ENCODE data around the gene ZNF816. TPM values are rescaled to one million over a fixed set of nuclear protein-coding genes. Genes with fewer than 3 reads are reported as not detected.

The ZNF816 gene
- total and polyA plus RNA-seq, 3 donors from 2014 or later, result 3.1 to 14.9 (median 6.9) TPM

DNA sequence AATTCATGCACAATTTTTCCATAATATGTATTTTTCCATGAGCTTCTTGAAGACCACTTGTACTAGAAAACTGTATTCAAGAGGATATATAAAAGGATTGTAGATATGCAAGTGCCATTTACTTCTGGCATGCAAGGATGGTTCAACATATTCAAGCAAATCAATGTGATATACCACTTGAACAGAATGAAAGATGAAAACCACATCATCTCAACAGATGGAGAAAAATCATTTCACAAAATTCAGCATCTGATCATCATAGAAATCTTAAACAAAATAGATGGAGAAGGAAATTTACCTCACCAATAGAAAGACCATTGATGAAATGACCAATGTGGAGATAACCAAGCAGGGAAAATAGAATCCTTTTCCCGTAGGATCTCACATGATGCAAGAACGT, 5.1 kb upstream of the ZNF816 start:
- Histone ChIP-seq H3K4me1 (peaks cover 4% of the 10 kb centered on the region), H3K27me3 (no peaks in the 10 kb centered on the region), H3K27ac (no peak overlapping the region), H3K9me3 (no peaks in the 10 kb centered on the region), H3K36me3 (ENCODE audit: low read depth, missing control alignments) (no peaks in the 10 kb centered on the region), H3K4me3 (no peak overlapping the region)
- TF ChIP-seq, protein P1, sequence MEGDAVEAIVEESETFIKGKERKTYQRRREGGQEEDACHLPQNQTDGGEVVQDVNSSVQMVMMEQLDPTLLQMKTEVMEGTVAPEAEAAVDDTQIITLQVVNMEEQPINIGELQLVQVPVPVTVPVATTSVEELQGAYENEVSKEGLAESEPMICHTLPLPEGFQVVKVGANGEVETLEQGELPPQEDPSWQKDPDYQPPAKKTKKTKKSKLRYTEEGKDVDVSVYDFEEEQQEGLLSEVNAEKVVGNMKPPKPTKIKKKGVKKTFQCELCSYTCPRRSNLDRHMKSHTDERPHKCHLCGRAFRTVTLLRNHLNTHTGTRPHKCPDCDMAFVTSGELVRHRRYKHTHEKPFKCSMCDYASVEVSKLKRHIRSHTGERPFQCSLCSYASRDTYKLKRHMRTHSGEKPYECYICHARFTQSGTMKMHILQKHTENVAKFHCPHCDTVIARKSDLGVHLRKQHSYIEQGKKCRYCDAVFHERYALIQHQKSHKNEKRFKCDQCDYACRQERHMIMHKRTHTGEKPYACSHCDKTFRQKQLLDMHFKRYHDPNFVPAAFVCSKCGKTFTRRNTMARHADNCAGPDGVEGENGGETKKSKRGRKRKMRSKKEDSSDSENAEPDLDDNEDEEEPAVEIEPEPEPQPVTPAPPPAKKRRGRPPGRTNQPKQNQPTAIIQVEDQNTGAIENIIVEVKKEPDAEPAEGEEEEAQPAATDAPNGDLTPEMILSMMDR (IDR thresholded peaks at IDR 0.05), result no peak
- no peak for TF ChIP-seq POLR2A (IDR thresholded peaks at IDR 0.05)
- 93 to 100% methylated on average over 2 of the region's 2 CpGs for WGBS, 2 donors
- no peak for DNase-seq
- intact Hi-C loops (cut with DNase I; ENCODE audit: low total_unique reads), result no loop called here

GRCh38 chr19:52963247-52963618, 552 bp upstream of the ZNF816 start:
- H3K36me3 ChIP-seq (ENCODE audit: low read depth, missing control alignments), result no peaks in the 10 kb centered on the region
- no peaks in the 10 kb centered on the region for H3K27me3 ChIP-seq
- TF ChIP-seq, protein P1 (IDR thresholded peaks at IDR 0.05), result no peak
- TF ChIP-seq POLR2A (IDR thresholded peaks at IDR 0.05), result no peak
- peak; percentile 30 for DNase-seq
- H3K4me3 ChIP-seq, result peak overlapping the region; percentile 56 to 72
- no peaks in the 10 kb centered on the region for H3K9me3 ChIP-seq
- 0 to 1% methylated on average over 12 of the region's 12 CpGs for WGBS, 2 donors
- peaks cover 10% of the 10 kb centered on the region for H3K4me1 ChIP-seq
- peak overlapping the region; percentile 38 to 59 for H3K27ac ChIP-seq
- intact Hi-C loops (cut with DNase I; ENCODE audit: low total_unique reads), result no loop called here

DNA sequence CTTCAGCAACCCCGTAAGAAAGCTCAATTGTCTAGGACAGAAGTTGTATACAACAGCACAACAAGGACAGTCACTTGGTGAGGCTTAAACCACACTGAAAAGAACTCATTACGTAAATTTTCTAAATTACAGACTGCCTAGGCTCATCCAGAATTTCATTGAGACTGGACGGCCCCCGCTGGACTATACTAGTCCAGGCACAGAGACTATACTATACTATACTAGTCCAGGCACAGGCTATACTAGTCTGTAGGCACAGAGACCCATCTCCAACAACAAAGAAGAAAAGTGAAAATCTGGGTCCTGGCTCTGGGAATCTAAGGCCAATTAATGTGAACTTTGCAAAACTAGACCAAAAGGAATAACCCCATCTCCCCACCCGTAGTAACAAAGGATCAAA, 700 bp downstream of the ZNF816 start:
- DNase-seq, result no peak
- WGBS, 2 donors, result 22 to 30% methylated on average over 5 of the region's 5 CpGs
- Histone ChIP-seq H3K36me3 (ENCODE audit: low read depth, missing control alignments) (no peaks in the 10 kb centered on the region), H3K27me3 (no peaks in the 10 kb centered on the region), H3K9me3 (no peaks in the 10 kb centered on the region), H3K4me3 (peak overlapping the region; percentile 56 to 72), H3K27ac (peak overlapping the region; percentile 38 to 59), H3K4me1 (peaks cover 10% of the 10 kb centered on the region)
- no peak for TF ChIP-seq POLR2A (IDR thresholded peaks at IDR 0.05)
- TF ChIP-seq, protein P1 (IDR thresholded peaks at IDR 0.05), result no peak
- intact Hi-C loops (cut with DNase I; ENCODE audit: low total_unique reads), result no loop called here

DNA sequence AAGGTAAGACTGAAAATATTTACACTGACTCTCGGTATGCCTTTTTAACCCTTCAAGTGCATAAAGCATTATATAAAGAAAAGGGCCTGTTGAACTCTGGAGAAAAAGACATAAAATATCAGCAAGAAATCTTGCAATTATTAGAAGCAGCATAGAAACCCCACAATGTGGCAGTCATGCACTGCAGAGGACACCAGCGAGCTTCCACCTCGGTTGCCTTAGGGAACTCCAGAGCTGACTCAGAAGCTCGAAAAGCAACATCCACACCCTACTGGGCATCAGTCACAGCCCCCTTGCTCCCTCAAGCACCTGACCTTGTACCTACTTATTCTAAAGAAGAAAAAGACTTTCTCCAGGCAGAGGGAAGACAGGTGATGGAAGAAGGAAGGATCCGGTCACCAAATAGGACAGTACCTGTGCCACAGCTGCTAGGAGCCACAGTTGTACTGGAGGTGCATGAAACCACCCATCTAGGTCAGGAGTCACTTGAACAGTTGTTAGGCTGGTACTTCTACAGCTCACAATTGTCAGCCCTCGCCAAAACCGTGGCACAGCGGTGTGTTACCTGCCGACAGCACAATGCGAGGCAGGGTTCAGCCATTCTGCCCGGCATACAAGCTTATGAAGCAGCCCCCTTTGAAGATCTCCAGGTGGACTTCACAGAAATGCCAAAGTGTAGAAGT, 2.9 kb downstream of the ZNF816 start:
- TF ChIP-seq, protein P1 (IDR thresholded peaks at IDR 0.05), result no peak
- TF ChIP-seq POLR2A (IDR thresholded peaks at IDR 0.05), result no peak
- peaks cover 10% of the 10 kb centered on the region for H3K4me1 ChIP-seq
- intact Hi-C loops (cut with DNase I; ENCODE audit: low total_unique reads), result no loop called here
- H3K36me3 ChIP-seq (ENCODE audit: low read depth, missing control alignments), result no peaks in the 10 kb centered on the region
- no peak for DNase-seq
- no peaks in the 10 kb centered on the region for H3K27me3 ChIP-seq
- no peaks in the 10 kb centered on the region for H3K9me3 ChIP-seq
- H3K27ac ChIP-seq, result no peak overlapping the region
- H3K4me3 ChIP-seq, result no peak overlapping the region
- WGBS, 2 donors, result 90 to 96% methylated on average over 11 of the region's 11 CpGs

DNA sequence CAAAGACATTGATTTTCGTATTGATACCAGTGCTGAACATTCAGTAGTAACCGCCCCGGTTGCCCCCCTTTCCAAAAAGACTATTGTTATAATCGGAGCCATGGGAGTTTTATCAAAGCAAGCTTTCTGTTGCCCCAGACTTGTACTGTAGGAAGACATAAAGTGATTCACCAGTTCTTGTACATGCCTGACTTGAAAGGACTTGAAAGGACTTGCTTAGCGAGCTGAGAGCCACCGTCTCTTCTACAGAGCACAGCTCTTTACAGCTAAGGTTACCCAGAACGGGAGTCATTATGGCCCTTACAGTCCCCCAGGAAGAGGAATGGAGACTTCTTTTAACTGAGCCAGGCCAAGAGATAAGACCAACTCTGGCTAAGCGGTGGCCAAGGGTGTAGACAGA, 5.1 kb downstream of the ZNF816 start:
- 95 to 97% methylated on average over 8 of the region's 8 CpGs for WGBS, 2 donors
- H3K36me3 ChIP-seq (ENCODE audit: low read depth, missing control alignments), result peaks cover 5% of the 10 kb centered on the region
- H3K9me3 ChIP-seq, result no peaks in the 10 kb centered on the region

More for the DNA sequence above, 5.1 kb downstream of the ZNF816 start:
- DNase-seq, result no peak
- intact Hi-C loops (cut with DNase I; ENCODE audit: low total_unique reads), result no loop called here
- Histone ChIP-seq H3K4me3 (no peak overlapping the region), H3K4me1 (peaks cover 7% of the 10 kb centered on the region), H3K27ac (no peak overlapping the region), H3K27me3 (no peaks in the 10 kb centered on the region)
- TF ChIP-seq, protein P1 (IDR thresholded peaks at IDR 0.05), result no peak
